ENCODE data around the gene RAET1G.
A peak's percentile ranks its signal among the peaks of the same experiment; 100 is the strongest.
"Not testable (repeated sequence)": the region's sequence is repeated elsewhere in the genome, so short reads cannot be mapped to it uniquely, and the experiment has no call there.

Gene RAET1G

DNA sequence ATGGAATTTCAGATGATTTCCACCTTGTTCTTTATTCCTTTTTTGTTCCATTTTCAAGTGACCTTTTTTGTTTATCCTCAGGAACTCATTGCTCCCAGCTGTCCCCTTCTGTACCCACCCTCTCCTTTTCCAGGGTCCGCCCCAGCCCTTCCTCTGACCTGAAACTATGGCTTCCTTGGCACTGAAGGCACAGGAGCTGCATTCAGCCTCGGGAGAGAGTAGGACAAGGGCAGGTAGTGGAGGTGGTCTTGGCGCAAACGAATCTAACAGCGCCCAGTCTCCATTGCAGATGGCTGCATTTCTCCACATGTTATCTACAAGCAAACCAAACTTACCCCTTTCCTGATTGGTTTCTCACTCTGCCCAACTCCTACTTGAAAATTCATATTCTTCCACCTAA is 10.1 kb upstream of the RAET1G start:
- no peak for DNase-seq

DNA sequence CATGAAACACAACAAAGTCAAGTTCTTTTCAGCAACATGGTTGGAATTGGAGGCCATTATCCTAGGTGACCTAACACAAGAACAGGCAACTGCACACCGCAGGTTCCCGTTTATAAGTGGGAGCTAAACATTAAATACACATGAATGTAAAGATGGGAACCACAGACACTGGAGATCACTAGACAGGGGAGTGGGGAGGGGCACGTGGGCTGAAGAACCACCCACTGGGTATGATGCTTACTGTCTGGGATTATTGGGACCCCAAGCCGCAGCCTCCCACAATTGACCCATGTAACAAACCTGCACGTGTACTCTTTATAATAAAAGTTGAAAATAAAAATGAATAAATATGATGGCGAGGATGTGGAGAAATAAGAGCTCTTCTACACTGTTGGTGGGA is 8.6 kb upstream of the RAET1G start:
- no peak for DNase-seq

DNA sequence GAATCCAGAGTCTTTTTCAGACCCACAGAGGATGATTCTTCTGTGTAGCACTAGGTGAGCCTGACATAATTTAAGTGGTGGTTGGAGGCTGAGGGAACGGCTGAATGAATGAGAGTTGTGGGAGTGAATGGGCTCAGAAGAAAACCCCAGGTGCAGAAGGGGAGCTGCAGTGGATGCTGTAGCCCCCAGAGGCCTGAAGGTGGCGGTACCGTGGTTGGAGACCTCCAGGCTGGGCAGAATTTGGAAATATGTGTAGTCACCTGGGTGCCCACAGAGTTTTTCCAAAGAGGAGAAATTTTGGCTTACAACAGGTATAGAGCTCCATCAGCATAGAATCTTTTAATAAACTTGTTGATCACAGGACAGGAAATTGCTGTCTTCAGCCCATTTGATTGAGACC is 6.5 kb upstream of the RAET1G start:
- peak; percentile 38 for DNase-seq

DNA sequence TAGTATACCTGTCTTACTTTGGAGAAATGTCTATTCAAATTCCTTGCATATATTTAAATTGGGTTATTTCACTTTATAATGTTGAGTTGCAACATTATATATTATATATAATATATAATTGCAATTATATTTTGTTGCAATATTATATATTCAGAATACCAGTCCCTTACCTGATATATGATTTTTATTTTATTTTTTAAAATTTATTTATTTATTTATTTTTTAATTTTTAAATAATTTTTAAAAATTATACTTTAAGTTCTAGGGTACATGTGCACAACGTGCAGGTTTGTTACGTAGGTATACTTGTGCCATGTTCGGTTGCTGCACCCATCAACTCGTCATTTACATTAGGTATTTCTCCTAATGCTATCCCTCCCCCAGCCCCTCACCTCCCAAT is 4.1 kb upstream of the RAET1G start:
- not testable (repeated sequence) for DNase-seq

DNA sequence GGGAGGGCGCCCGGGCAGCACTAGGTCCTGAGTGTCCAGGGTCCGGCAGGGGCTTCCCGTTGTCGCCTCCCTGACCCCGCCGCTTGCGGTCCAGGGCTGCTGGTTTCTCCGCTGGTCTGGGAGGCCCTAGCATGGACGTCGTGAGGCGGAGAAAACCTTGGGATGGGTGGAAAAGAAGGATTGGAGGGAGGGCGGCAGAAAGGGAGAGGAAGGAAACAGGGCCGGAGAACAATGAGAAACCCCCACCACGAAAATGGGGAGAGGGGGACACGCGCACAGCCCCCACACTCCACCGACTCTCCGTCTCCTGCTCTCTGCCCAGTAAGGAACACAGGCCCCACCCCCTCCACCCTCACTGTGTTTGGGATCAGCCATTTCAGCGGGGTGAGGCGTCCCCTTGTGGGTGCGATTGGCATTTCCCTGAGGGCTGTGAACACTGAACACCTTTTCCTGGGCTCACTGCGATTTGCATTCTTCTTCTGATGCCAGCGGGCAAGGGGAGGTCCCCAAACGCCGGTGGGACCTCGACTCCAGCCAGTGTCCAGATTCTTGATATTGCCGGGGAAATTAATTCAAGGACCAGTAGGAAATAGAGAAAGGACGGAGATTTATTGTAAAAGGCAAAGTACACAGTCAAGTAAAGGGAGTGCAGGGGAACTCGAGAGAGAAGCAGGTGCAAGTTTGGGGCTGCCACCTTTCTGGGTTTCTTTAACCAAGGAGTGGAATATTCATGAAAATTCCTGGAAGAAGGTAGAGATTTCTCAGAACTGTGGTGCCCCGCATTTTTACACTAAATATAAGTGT is 3.3 kb upstream of the RAET1G start:
- peak; percentile 91 for DNase-seq

DNA sequence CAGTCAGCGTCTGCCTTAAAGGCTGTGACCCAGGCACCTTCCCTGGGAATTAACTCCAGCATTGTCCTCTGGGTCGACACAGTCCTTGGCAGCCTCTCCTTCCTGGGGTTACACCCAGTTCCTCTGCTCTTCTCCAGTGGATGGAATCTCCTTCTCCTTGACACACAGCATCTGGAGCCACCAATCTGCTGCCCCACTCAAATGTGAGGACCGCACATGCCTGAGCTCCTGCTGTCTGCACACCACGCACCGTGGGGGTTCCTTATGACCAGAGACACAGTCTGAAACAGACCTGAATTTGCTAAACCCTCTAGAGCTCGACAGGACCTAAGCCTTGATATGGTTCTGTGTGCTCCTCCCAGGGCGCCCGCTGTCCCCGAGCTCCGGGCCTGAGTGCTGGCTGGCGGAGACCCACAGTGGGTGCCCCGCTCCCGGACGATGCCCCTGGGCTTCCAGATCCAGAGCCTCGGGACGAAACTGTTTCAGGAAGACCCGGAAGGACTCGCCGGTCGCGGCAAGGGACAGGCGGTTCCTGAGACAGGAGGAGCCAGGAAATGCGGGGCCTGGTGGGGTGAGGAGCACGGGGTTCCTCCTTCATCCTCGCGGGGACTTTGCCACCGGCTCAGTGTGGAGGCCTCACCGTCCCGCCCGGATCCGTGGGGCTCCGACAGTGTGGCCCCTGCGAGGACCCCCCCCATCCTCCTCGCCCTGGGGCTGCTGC is 2.5 kb upstream of the RAET1G start:
- DNase-seq, result peak; percentile 31

DNA sequence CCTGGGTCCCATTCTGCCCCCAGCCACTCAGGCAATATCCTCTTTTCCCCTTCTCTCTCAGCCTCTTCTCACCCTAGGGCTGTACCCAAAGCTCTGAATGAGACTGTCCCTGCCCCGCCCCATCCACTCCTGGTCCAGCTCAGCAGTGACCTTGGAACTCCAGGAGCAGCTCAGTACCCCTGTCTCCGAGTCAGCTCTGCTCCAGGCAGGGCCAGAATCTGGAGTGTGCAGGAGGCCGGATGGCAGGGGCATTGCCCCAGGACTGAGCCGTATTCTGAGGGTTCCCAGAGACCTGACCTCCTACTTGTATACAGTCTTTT is 2.0 kb upstream of the RAET1G start:
- DNase-seq, result no peak

DNA sequence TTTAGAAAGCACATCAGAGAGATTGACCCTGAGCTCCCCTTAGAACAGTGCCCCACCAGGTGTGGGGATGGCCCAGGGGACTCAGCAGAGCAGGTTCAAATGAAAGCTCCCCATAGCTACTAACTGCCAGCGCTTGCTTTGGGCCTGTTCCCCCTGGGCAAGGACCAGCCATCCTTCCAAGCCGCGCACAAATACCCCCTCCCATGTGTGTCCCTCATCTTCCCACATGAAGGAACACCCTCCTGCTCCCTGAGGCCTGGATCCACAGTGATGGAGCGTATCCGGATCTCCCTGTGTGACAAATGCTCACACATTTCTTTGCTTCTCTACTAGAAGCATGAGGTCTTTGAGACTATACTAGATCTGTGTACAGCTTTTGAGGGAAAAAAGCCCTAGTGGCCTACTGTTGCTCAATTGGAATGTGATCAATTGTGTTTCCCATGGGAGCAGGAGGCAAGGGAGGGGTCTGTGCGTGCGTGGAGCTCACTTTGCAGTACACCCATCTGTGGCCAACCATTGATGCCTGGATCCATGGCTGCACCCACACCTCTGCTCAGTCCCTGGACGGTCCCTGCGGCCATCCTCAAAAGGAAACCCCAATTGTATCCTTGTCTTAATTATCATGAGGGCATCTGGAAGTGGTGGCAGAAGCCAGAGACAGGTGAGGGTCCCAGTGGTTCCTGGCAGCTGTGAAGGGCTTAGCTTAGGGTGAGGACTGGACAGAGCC is 1.4 kb upstream of the RAET1G start:
- DNase-seq, result no peak

DNA sequence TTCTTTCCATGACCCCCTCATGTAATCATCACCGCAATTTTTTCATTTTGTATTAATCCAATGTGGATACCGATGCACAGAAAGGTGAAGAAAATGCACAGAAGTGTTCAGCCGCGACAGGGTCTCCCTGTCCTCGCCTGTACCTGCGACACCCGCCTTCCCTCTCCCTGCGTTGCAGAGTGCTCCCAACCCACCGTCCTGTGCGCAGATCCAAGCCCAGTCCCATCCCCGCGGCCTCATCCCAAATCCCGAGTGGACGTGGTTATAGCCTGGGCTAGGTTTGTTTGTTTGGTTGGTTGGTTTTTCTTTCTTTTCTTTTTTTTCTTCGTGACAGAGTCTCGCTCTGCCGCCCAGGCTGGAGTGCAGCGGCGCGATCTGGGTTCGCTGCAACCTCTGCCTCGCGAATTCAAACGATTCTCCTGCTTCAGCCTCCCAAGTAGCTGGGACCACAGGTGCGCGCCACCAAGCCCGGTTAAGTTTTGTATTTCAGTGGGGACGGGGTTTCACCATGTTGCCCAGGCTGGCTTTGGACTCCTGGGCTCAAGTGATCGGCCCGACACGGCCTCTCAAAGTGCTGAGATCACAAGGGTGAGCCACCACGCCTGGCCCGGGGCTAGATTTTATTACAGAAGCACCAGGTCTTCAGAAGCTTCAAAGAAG is 536 bp upstream of the RAET1G start:
- peak; percentile 18 for DNase-seq

DNA sequence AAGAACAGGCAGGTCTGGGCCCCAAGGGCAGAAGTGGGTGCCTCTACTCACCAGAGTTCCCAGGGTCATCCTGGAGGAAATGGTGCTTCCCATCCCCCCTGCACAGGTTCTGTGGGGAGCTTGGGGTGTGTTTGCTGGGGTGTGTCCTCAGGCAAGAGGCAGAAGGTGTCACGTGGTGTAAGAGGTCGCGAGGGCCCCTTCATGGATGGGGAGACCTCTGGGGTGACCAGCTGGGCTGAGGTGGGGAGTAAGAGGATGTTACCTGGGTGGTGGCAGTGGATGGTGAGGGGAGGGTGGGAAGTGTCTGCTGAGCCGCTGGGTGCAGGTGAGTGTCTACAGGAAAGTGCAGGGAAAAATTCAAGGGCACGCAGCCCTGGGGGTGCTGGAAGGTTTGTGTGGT is 830 bp downstream of the RAET1G start:
- DNase-seq, result not testable (repeated sequence)

DNA sequence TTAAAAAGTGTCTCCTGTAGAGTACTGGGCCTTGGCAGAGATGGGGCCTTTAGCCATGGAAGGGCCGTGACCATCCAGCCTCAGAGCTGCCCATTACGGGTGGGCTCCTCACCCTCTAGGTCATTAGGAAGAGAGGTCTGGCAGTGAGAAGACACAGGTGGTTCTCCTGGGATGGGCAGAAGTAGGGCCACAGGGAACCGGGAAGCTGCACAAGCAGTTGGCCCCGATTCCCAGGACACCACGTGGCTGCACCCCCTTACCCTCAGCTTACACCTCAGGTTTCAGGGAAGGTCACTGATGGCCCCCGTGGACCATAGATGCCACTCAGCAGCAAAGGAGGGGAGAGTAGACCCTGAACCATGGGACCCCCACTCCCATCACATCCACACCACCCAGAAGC is 1.6 kb downstream of the RAET1G start:
- no peak for DNase-seq

DNA sequence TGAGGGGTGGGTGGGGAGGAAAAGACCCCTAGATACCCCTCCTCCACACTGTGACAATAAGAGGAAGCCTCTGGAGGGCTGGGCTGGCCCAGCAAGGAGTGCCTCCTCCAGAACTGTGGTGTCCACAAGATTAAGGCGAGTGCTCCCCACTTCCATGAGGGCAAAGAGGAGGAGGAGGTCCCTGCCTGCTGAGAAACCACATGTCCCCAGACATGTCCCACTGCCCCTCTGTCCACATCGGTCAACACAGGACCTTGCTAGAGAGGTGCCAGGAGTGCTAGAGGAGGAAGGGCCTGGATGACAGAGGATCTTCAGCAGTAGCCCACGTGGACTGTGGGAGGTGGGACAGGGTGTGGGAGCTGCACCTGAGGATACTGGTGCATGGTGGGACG is 3.1 kb downstream of the RAET1G start:
- DNase-seq, result no peak

DNA sequence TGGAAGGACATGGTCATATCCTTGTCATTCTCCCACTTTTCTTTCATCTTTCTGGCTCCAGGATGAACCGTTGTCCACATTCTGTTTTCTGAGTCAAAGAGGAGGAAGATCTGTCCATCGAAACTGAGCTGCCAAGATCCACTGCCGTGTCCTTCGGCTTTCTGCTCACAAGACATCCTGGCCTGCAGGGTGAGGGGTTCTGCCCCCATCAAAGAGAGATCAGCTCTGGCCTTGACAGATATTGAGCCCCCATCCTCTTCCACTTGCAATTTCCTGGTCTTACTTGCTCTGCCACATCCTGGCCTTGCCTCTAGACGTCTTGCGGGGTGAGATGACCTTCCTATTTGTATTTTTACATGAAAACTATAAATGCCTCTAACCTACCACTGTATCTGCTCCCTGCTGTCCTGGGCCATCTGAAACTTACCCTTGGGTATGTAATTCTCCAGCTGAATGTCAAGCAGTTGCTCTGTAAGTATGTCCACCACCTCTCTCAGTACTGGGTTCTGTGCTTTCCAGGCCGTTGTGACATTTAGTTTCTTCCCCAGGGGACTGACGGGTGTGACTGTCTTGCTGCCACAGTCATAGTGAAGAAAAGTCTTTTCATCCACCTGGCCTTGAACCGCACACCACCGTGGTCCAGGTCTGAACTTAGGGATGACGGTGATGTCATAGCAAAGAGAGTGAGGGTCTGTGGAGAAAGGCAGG is 3.6 kb downstream of the RAET1G start:
- not testable (repeated sequence) for DNase-seq

DNA sequence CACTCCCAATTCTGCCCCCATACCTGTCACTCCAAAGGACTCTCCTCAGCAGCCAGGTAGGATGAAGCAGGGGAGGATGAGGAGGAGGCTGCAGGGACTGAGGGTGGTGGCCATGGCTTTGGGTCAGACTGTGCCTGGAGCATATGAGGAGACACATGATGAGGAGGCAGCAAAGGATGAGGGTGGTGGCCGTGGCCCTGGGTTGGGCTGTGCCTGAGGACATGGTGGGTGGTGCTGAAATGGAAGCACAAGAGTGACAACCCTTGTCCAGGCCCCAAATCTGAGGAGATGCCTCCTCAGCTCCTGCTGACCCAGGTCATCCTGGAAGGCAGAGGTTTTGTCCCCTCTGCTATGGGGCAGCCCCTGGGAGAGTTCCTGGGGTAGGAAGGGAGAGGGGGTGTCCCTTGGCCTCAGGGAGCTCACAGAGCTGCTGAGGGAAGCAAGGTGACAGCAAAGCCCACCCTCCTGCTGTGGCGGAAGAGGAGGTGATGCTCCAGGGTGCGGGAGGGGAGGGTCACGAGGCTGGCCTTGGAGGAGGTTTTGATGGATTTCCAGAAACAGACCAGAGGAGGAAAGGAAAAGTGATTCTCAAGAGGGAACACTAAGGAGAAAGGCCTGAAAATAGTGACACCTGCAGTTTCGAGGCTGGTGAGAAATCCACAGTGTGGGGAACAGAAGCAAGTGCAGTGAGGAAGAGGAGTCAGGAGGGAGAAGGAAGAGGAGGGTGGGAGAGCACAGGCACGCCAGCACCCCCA is 4.6 kb downstream of the RAET1G start:
- no peak for DNase-seq

DNA sequence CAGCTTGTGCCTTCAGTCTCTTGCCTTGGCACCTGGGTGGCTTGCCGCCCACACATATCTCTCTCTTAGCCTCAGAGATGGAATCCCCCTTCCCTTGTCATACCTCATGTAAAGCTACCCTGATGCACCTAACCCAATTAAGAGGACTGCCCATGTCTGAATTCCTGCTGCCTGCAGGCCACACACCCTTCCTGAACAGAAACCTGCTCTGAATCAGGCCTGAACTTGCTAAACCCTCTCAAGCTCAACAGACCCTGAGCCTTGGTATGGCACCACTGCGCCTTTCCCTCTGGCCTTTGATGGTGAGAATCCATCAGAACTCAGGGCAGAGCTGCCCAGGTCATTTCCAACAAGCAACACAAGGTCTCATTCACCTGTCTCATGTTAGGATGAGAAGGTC is 5.2 kb downstream of the RAET1G start:
- DNase-seq, result no peak

DNA sequence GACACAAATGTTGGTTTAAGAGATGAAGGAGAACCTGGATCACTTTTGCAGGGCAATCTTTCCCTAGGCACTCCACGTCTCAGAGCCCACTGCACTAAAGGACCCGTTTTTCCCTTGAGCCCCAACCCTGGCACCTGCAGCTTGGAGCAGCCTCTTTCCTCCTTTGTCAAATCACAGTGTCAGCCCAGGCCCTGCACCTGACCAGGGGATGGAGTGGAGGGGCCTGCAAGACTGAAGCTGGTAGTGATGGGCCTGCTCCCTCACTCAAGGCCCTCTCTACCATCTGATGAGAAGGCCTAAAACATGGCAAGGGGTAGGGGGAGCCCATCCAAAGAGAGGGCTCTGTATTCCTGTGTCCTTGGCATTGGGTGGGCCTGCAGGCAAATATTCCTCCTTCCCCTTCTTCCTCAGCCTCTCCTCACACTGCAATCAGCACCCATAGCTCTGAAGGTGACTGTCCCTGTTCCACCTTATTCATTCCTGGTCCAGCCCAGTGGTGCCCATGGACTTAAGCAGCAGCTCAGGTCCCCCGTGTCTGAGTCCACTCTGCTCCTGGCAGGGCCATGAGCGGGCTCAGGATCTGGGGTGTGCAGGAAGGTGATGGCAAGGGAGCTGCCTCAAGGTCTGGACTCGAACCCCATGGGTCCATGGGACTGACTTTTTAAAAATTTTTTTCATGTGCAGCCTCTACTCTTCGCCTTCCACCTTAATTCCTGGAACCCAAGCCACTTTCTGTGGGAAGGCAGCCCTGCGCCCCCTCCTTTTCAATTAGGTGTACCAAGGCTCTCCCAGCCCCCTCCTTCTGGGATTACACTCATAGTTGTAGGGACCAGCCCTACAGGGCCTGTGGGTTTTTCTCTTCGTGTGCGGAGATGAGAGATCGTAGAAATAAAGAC is 6.7 kb downstream of the RAET1G start:
- no peak for DNase-seq

DNA sequence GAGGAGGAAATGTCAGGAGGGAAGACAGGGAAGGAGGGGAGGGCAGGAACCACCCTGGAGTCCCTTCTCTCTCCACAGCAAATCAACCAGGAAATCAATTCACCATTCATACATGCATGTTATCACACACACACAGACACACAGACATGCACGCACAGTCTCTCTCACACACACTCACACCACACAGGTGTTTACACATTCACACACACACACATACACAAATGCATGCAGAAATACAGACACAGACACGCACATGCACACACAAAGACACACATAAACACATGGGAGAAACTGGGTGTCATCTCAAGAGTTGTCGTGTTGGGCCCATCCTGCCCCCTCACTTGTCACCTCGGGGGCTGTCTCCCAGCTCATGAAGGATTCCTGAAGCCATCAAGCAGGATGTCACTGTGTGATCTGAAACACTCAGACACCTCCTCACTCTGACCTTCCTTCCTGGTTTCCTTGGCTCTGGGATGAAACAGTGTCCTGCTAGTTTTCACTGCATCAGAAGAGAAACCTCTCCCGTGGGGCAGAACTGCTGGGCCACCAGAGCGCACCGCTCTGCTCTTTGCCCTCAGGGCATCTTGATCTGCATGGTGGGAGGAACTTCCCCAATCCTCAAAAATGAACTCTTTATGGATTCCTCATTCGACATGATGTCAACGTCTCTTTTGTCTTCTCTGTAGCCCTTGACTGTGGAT is 9.2 kb downstream of the RAET1G start:
- DNase-seq, result no peak

DNA sequence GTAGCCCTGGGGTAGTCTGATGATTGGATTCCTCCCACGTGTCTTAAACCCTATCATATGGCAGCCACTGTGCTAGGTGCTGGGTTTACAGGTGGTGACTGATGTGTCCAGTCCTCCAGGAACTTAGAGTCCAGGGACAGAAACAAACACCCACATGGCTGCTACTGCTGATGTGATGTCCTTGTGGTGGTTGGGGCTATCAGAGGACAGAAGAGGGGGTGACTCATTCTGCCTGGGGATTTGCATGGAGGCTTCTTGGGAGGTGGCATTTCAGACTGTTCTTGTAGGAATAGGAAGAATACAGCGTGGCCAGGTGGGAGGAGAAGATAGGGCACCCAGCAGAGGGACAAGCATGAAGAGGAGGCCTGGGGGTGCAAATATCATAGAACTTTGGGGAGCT is 9.8 kb downstream of the RAET1G start:
- peak; percentile 15 for DNase-seq

DNA sequence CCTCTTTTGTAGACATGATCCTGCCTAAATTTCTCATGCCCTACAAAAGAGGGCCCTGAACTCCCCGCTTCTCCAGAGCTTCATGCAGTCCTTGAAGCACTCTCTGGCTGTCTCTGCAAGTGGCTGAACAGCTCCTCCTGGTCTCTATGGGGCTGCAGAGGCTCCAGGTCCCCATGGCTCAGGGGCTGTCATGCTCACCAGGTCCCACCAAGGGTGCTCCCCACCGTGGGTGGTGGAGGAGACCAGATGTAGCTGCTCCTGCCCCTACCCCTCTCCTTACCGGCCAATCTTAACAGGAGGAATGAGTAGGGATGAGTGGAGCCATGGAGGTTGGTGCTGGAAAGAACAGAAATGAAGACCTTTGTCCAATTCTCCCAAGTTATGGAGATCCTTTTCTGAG is 10.2 kb downstream of the RAET1G start:
- not testable (repeated sequence) for DNase-seq

DNA sequence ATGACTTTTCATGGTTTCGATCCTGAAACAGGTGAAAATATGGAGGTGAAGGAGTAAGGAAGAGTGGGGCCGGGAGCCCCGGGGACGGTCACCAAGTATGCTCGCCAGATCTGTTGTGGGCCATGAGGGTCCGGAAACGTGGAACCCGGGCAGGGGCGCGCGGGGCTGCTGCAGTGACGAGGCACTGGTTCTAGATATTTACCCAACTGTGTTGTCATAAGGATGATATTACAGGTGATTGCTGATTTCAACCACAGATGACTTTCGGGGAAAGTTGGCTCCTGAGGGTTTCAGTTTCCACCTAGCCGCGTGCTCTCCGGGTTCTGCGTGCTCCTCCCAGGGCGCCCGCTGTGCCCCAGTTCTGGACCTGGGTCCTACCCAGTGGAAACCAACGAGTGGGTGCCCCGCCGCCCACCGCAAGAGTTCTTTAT is 12.2 kb downstream of the RAET1G start:
- DNase-seq, result no peak
